Liver (tissue), 9 donors: ENCODE data around the gene PTPN4. TPM values are rescaled to one million over a fixed set of nuclear protein-coding genes. Genes with fewer than 3 reads are reported as not detected.

ENCODE experiments used
- DNase-seq: peaks from one replicate; pipeline ENCODE4 v3.0.0-alpha.2; 2017; ENCODE audit warnings: low spot score
- H3K27ac ChIP-seq, 2 donors: one replicate each; pipeline ENCODE4 v1.7.0; 2013; ENCODE audit warnings: inconsistent platforms in 2 of 2, low read length in 2 of 2, control low read depth in 1 of 2, low read depth in 1 of 2, mild to moderate bottlenecking in 1 of 2
- H3K27me3 ChIP-seq, 4 donors: one replicate each; pipeline versions ENCODE4 v1.6.1 to v1.7.0; 2013; ENCODE audit warnings: low read length in 3 of 4, inconsistent platforms in 1 of 4, mild to moderate bottlenecking in 1 of 4, moderate library complexity in 1 of 4; ENCODE audit not compliant: control insufficient read depth in 4 of 4, insufficient read depth in 4 of 4
- H3K36me3 ChIP-seq, 4 donors: one replicate each; pipeline versions ENCODE4 v1.6.1 to v1.7.0; 2013; ENCODE audit warnings: low read length in 3 of 4, mild to moderate bottlenecking in 3 of 4, low read depth in 1 of 4, moderate library complexity in 1 of 4; ENCODE audit not compliant: control insufficient read depth in 4 of 4, insufficient read depth in 3 of 4
- H3K4me1 ChIP-seq, 4 donors: one replicate each; pipeline versions ENCODE4 v1.6.1 to v1.7.0; 2013; ENCODE audit warnings: low read length in 3 of 4, mild to moderate bottlenecking in 3 of 4, moderate library complexity in 1 of 4; ENCODE audit not compliant: control insufficient read depth in 4 of 4, insufficient read depth in 4 of 4
- H3K4me3 ChIP-seq, 3 donors: one replicate each; pipeline versions ENCODE4 v1.6.1 to v1.7.0; 2013; ENCODE audit warnings: low read length in 3 of 3, control low read depth in 1 of 3, low read depth in 1 of 3, mild to moderate bottlenecking in 1 of 3
- H3K9ac ChIP-seq, 2 donors: one replicate each; pipeline ENCODE4 v1.7.0; 2013; ENCODE audit warnings: low read length in 2 of 2, mild to moderate bottlenecking in 2 of 2, moderate library complexity in 2 of 2, control low read depth in 1 of 2, low read depth in 1 of 2
- H3K9me3 ChIP-seq, 4 donors: one replicate each; pipeline versions ENCODE4 v1.6.1 to v1.7.0; 2013; ENCODE audit warnings: low read length in 3 of 4; ENCODE audit not compliant: control insufficient read depth in 4 of 4
- ATF3 ChIP-seq: IDR thresholded peaks from 2 replicates; pipeline ENCODE4 v1.6.1; 2016; ENCODE audit warnings: antibody characterized with exemption
- CTCF ChIP-seq: fragments of 150-350 bp; IDR thresholded peaks from 2 replicates; pipeline ENCODE4 v1.5.1; 2017; ENCODE audit warnings: improper control_type of control experiment, low read depth, low read length; ENCODE audit not compliant: missing input control
- EGR1 ChIP-seq, 2 donors: IDR thresholded peaks; 2 replicates each; pipeline ENCODE4 v1.6.1; 2016 to 2018; ENCODE audit warnings: antibody characterized with exemption in 2 of 2, low read depth in 2 of 2
- FOXA1 ChIP-seq: IDR thresholded peaks from 2 replicates; pipeline ENCODE4 v1.6.1; 2016; ENCODE audit warnings: antibody characterized with exemption
- FOXA2 ChIP-seq: IDR thresholded peaks from 2 replicates; pipeline ENCODE4 v1.6.1; 2016; ENCODE audit warnings: antibody characterized with exemption
- GABPA ChIP-seq, 2 donors: IDR thresholded peaks in 1 of 2; conservative IDR thresholded peaks in 1 of 2; 2 replicates each; pipeline ENCODE4 v1.6.1; 2016; ENCODE audit warnings: antibody characterized with exemption in 2 of 2, mild to moderate bottlenecking in 1 of 2, moderate library complexity in 1 of 2
- HNF4A ChIP-seq, 2 donors: conservative IDR thresholded peaks; 2 replicates each; pipeline ENCODE4 v1.6.1; 2016; ENCODE audit warnings: antibody characterized with exemption in 2 of 2, mild to moderate bottlenecking in 2 of 2
- HNF4G ChIP-seq: IDR thresholded peaks from 2 replicates; pipeline ENCODE4 v1.6.1; 2016; ENCODE audit warnings: antibody characterized with exemption
- JUND ChIP-seq, 2 donors: IDR thresholded peaks; 2 replicates each; pipeline ENCODE4 v1.6.1; 2016; ENCODE audit warnings: antibody characterized with exemption in 2 of 2
- MAX ChIP-seq: IDR thresholded peaks from 2 replicates; pipeline ENCODE4 v1.6.1; 2016; ENCODE audit warnings: antibody characterized with exemption
- NR2F2 ChIP-seq: IDR thresholded peaks from 2 replicates; pipeline ENCODE4 v1.6.1; 2016; ENCODE audit warnings: antibody characterized with exemption
- REST ChIP-seq: IDR thresholded peaks from 2 replicates; pipeline ENCODE4 v1.6.1; 2016; ENCODE audit warnings: antibody characterized with exemption, mild to moderate bottlenecking
- RXRA ChIP-seq, 2 donors: IDR thresholded peaks; 2 replicates each; pipeline ENCODE4 v1.6.1; 2017 to 2018; ENCODE audit warnings: antibody characterized with exemption in 2 of 2, mild to moderate bottlenecking in 1 of 2
- SP1 ChIP-seq: IDR thresholded peaks from 2 replicates; pipeline ENCODE4 v1.6.1; 2018; ENCODE audit warnings: antibody characterized with exemption, mild to moderate bottlenecking
- TAF1 ChIP-seq: conservative IDR thresholded peaks from 2 replicates; pipeline ENCODE4 v1.6.1; 2016; ENCODE audit warnings: antibody characterized with exemption, mild to moderate bottlenecking
- YY1 ChIP-seq: IDR thresholded peaks from 2 replicates; pipeline ENCODE4 v1.6.1; 2016; ENCODE audit warnings: antibody characterized with exemption, mild to moderate bottlenecking
- ZBTB33 ChIP-seq: IDR thresholded peaks from 2 replicates; pipeline ENCODE4 v1.6.1; 2016; ENCODE audit warnings: antibody characterized with exemption
- WGBS: extraction: QIAGEN DNeasy Blood & Tissue Kit; methylation state at CpG from one replicate; pipeline ENCODE4 v1.1.7; 2013; 5-methylcytosine and 5-hydroxymethylcytosine counted together
- polyA plus RNA-seq, 2 donors: library from polyadenylated mRNA; stranded (reverse) in 1 of 2; unstranded in 1 of 2; fragments of 200-250 nt in 1 of 2; fragments of >200 nt in 1 of 2; fragmentation: Nextera tagmentation in 1 of 2; extraction: Ambion mirVana in 1 of 2; gene quantifications; one replicate each; pipeline versions ENCODE4 v1.2.1 to v1.2.3, GENCODE V29; 2013 to 2015
- total RNA-seq, 2 donors: library from RNA; depleted of rRNA; stranded (reverse); fragments of >200 nt; gene quantifications; one replicate each; pipeline ENCODE4 v1.2.3, GENCODE V29; 2014
- donor health status: healthy.
- donor health status: healthy.
- donor health status: healthy.
- donor health status: healthy.
- donor health status: healthy.

The PTPN4 gene
- total and polyA plus RNA-seq, 4 donors, result 4.2 to 34.6 (median 9.5) TPM

GRCh38 chr2:119888680-119889079, 129.0 kb downstream of the PTPN4 start:
- Histone ChIP-seq H3K27ac (no peak overlapping the region), H3K4me1 (no peaks in the 10 kb centered on the region), H3K27me3 (no peaks in the 10 kb centered on the region), H3K36me3 (peaks cover 0 to 4% (median 2%) of the 10 kb centered on the region in 4 donors), H3K4me3 (no peak overlapping the region), H3K9me3 (peaks cover 0 to 4% (median 0%) of the 10 kb centered on the region in 4 donors), H3K9ac (no peak overlapping the region)
- no peak for DNase-seq
- TF ChIP-seq REST (no peak), CTCF (no peak), YY1 (no peak), HNF4G (no peak), HNF4A (conservative IDR thresholded peaks at IDR 0.05) (no peak), TAF1 (no peak), EGR1 (IDR thresholded peaks at IDR 0.05; ENCODE audit: low read depth in 2 of 2) (no peak), RXRA (IDR thresholded peaks at IDR 0.05) (no peak), JUND (IDR thresholded peaks at IDR 0.05) (no peak), ZBTB33 (no peak), NR2F2 (no peak)
- WGBS, result 95% methylated on average over 2 of the region's 2 CpGs

GRCh38 chr2:119897736-119898395, 138.1 kb downstream of the PTPN4 start:
- Histone ChIP-seq H3K27ac (no peak overlapping the region), H3K9ac (no peak overlapping the region), H3K36me3 (peaks cover 0 to 4% (median 3%) of the 10 kb centered on the region in 4 donors), H3K4me1 (no peaks in the 10 kb centered on the region), H3K9me3 (no peaks in the 10 kb centered on the region), H3K27me3 (no peaks in the 10 kb centered on the region), H3K4me3 (no peak overlapping the region)
- no peak for DNase-seq
- WGBS, result 80% methylated on average over 5 of the region's 5 CpGs
- TF ChIP-seq YY1 (no peak), TAF1 (no peak), MAX (no peak), SP1 (no peak), REST (no peak), HNF4A (conservative IDR thresholded peaks at IDR 0.05) (no peak), RXRA (IDR thresholded peaks at IDR 0.05) (no peak), ATF3 (no peak), GABPA (IDR thresholded peaks at IDR 0.05 in 1 of 2, conservative IDR thresholded peaks at IDR 0.05 in 1 of 2) (no peak), CTCF (no peak), FOXA2 (no peak), JUND (IDR thresholded peaks at IDR 0.05) (no peak), FOXA1 (no peak)
